K562 (cell line): ENCODE results near the gene CEBPZ. TPM values are rescaled to one million over a fixed set of nuclear protein-coding genes. Genes with fewer than 3 reads are reported as not detected.

ENCODE experiments used
- ATAC-seq: fragments of 200-7000 bp; cut with Tn5 transposase; 3 replicates; pipeline ENCODE4 v1.9.1; 2020; ENCODE audit warnings: moderate library complexity
- BruUV-seq: library from RNA; stranded (reverse); fragments of 400-500 nt; replicated peaks from 2 replicates; lab custom pipeline; 2021; lab: Mats Ljungman, UMichigan
- CTCF ChIA-PET: fragments of 300-600 bp; formaldehyde crosslinking; extraction: SDS; loops from one replicate; lab custom pipeline; 2021; ENCODE audit warnings: low intra/inter-chr PET ratio; lab: Yijun Ruan, JAX
- POLR2A ChIA-PET: fragments of 300-600, 350-650 bp; sonication (Branson Sonifier 250); formaldehyde crosslinking; extraction: SDS; loops from one replicate; lab custom pipeline; 2021; ENCODE audit warnings: antibody characterized with exemption, inconsistent platforms; lab: Yijun Ruan, JAX
- DNase-seq, 4 experiments: peaks; one replicate each; pipeline versions ENCODE4 v3.0.0 to v3.0.0-alpha.2; 2011 to 2018; ENCODE audit warnings: low spot score in 3 of 4, mixed read lengths in 3 of 4; ENCODE audit errors: extremely low read depth in 1 of 4
- FAIRE-seq: peaks from 2 replicates; lab custom pipeline; 2011; peaks lifted over from hg19 to GRCh38; lab: Jason Lieb, UNC
- H2AFZ ChIP-seq: 2 replicates; pipeline ENCODE4 v1.6.0; 2011; ENCODE audit warnings: low read depth, low read length, control low read depth, inconsistent platforms
- H3K27ac ChIP-seq: fragments of 200-600 bp; 3 replicates; pipeline ENCODE4 v1.8.0; 2011; ENCODE audit warnings: low read depth, mild to moderate bottlenecking, control low read depth, inconsistent platforms, low read length, moderate library complexity, mixed read lengths; ENCODE audit errors: extremely low read depth
- H3K27me3 ChIP-seq, 2 experiments: fragments of 300-600 bp in 1 of 2; 2 replicates in 1 of 2; 3 replicates in 1 of 2; pipeline versions ENCODE4 v1.6.0 to v1.8.0; 2011; ENCODE audit warnings: inconsistent platforms in 2 of 2, low read length in 2 of 2, mild to moderate bottlenecking in 1 of 2, mixed read lengths in 1 of 2, moderate library complexity in 1 of 2; ENCODE audit not compliant: control insufficient read depth in 2 of 2, insufficient read depth in 2 of 2
- H3K36me3 ChIP-seq: fragments of 300-600 bp; 3 replicates; pipeline ENCODE4 v1.8.0; 2011; ENCODE audit warnings: mild to moderate bottlenecking, low read length, inconsistent platforms; ENCODE audit not compliant: control insufficient read depth, insufficient read depth
- H3K4me1 ChIP-seq, 2 experiments: fragments of 200-600 bp in 1 of 2; replicated peaks in 1 of 2; 2 replicates in 1 of 2; 3 replicates in 1 of 2; pipeline versions ENCODE4 v1.5.1 to v1.8.0; 2011; ENCODE audit warnings: inconsistent platforms in 2 of 2, low read length in 2 of 2, mild to moderate bottlenecking in 1 of 2, mixed read lengths in 1 of 2, moderate library complexity in 1 of 2; ENCODE audit not compliant: control insufficient read depth in 2 of 2, insufficient read depth in 2 of 2
- H3K4me2 ChIP-seq: 2 replicates; pipeline ENCODE4 v1.6.1; 2011; ENCODE audit warnings: low read length, control low read depth, inconsistent platforms, mixed read lengths; ENCODE audit not compliant: insufficient read depth
- H3K4me3 ChIP-seq: fragments of 200-600 bp; sonication (generic), shearing (Covaris generic); 2 replicates; pipeline ENCODE4 v1.5.1; 2016; ENCODE audit warnings: control low read depth, inconsistent platforms
- H3K79me2 ChIP-seq: fragments of 200-600 bp; 3 replicates; pipeline ENCODE4 v1.8.0; 2011; ENCODE audit warnings: low read length, inconsistent platforms; ENCODE audit not compliant: control insufficient read depth, insufficient read depth
- H3K9ac ChIP-seq, 2 experiments: 2 replicates each; pipeline versions ENCODE4 v1.6.0 to v1.6.1; 2011; ENCODE audit warnings: low read depth in 2 of 2, low read length in 2 of 2, control low read depth in 1 of 2, inconsistent platforms in 1 of 2, mild to moderate bottlenecking in 1 of 2, mixed read lengths in 1 of 2; ENCODE audit not compliant: insufficient read depth in 1 of 2
- H3K9me1 ChIP-seq: one replicate; pipeline ENCODE4 v1.6.0; 2011; ENCODE audit warnings: inconsistent platforms, mild to moderate bottlenecking, low read length, moderate library complexity; ENCODE audit not compliant: control insufficient read depth, insufficient read depth
- H3K9me3 ChIP-seq: replicated peaks from 2 replicates; pipeline ENCODE4 v1.5.1; 2011; ENCODE audit warnings: low read depth, low read length, inconsistent platforms; ENCODE audit not compliant: control insufficient read depth, insufficient read depth
- H4K20me1 ChIP-seq: replicated peaks from 2 replicates; pipeline ENCODE4 v1.6.1; 2011; ENCODE audit warnings: low read length, inconsistent platforms, mixed read lengths; ENCODE audit not compliant: control insufficient read depth, insufficient read depth
- ATF3 ChIP-seq, 2 experiments: fragments of 450-650 bp in 1 of 2; sonication (generic) in 1 of 2; formaldehyde crosslinking in 1 of 2; IDR thresholded peaks in 1 of 2; conservative IDR thresholded peaks in 1 of 2; 2 replicates each; pipeline versions ENCODE4 v1.6.1 to v1.8.1; 2016 to 2023; ENCODE audit warnings: mild to moderate bottlenecking in 2 of 2, moderate library complexity in 2 of 2, inconsistent platforms in 1 of 2, missing genetic modification reagents in 1 of 2
- CBX5 ChIP-seq: IDR thresholded peaks from 2 replicates; pipeline ENCODE4 v1.6.1; 2014; ENCODE audit warnings: low read depth, borderline replicate concordance
- CHD1 ChIP-seq: fragments of 200-600 bp; sonication (generic); IDR thresholded peaks from one replicate; pipeline ENCODE4 v1.6.1; 2012; ENCODE audit warnings: mild to moderate bottlenecking, moderate library complexity, low read length, inconsistent platforms
- FOXA1 ChIP-seq: fragments of 450-650 bp; IDR thresholded peaks from 2 replicates; pipeline ENCODE4 v1.6.1; 2016; ENCODE audit warnings: mild to moderate bottlenecking, borderline replicate concordance
- KDM4B ChIP-seq, 2 experiments: fragments of 450-650 bp in 1 of 2; sonication (generic) in 1 of 2; IDR thresholded peaks; 2 replicates each; pipeline ENCODE4 v1.6.1; 2016 to 2017; ENCODE audit warnings: borderline replicate concordance in 2 of 2, antibody characterized with exemption in 1 of 2, low read depth in 1 of 2, mild to moderate bottlenecking in 1 of 2
- MAFG ChIP-seq: fragments of 450-650 bp; conservative IDR thresholded peaks from 2 replicates; pipeline ENCODE4 v1.6.1; 2016; ENCODE audit warnings: missing genetic modification characterization, missing compliant biosample characterization
- NR3C1 ChIP-seq: sonication (generic); formaldehyde crosslinking; IDR thresholded peaks from 2 replicates; pipeline ENCODE4 v1.8.1; 2022; ENCODE audit warnings: missing genetic modification reagents
- NRF1 ChIP-seq, 2 experiments: fragments of 450-650 bp; IDR thresholded peaks in 1 of 2; conservative IDR thresholded peaks in 1 of 2; 2 replicates each; pipeline ENCODE4 v1.6.1; 2014; ENCODE audit warnings: mild to moderate bottlenecking in 2 of 2
- PHF21A ChIP-seq: fragments of 450-650 bp; IDR thresholded peaks from 2 replicates; pipeline ENCODE4 v1.6.1; 2017; ENCODE audit warnings: low read depth, borderline replicate concordance
- POLR2AphosphoS2 ChIP-seq: IDR thresholded peaks from 2 replicates; pipeline ENCODE4 v1.6.1; 2012; ENCODE audit warnings: low read length, improper control_type of control experiment
- TAF9B ChIP-seq: fragments of 450-650 bp; IDR thresholded peaks from 2 replicates; pipeline ENCODE4 v1.6.1; 2018; ENCODE audit warnings: mild to moderate bottlenecking; ENCODE audit not compliant: partially characterized antibody
- ZC3H4 ChIP-seq: sonication (generic); formaldehyde crosslinking; IDR thresholded peaks from 2 replicates; pipeline ENCODE4 v1.9.0; 2021; ENCODE audit warnings: missing genetic modification reagents, borderline replicate concordance
- ZNF133 ChIP-seq: fragments of 250-450 bp; sonication (Bioruptor Pico); IDR thresholded peaks from 2 replicates; pipeline ENCODE4 v1.4.0; 2020; ENCODE audit warnings: mild to moderate bottlenecking
- WGBS: fragments of 100-300 bp; shearing (Covaris generic); methylation state at CpG from one replicate; pipeline ENCODE4 v1.1.6; 2016; ENCODE audit warnings: low coverage, mixed read lengths; ENCODE audit not compliant: insufficient coverage; ENCODE audit errors: missing lambda C conversion rate; 5-methylcytosine and 5-hydroxymethylcytosine counted together
- in situ Hi-C: fragments of 300-500 bp; cut with MboI; formaldehyde crosslinking; loops from 4 replicates; pipeline ENCODE4 v1.15.0; 2018; ENCODE audit warnings: inconsistent platforms, mixed read lengths
- intact Hi-C: fragments of 100-400 bp; cut with micrococcal nuclease; formaldehyde crosslinking; loops from 2 replicates; pipeline ENCODE4 v1.14.2; 2022
- polyA plus RNA-seq, 8 experiments: library from polyadenylated mRNA; depleted of rRNA in 4 of 8; stranded (reverse) in 5 of 8; unstranded in 3 of 8; fragments of >200 nt; fragmentation: Nextera tagmentation in 2 of 8; fragmentation: Illumina TruSeq in 1 of 8; extraction: Ambion mirVana in 2 of 8; extraction: Trizol in 1 of 8; gene quantifications; 2 replicates each; pipeline versions ENCODE4 v1.2.1 to v1.2.3, GENCODE V29; 2011 to 2014; ENCODE audit warnings: inconsistent platforms in 1 of 8, missing spikeins in 1 of 8
- total RNA-seq, 7 experiments: library from RNA; depleted of rRNA in 6 of 7; stranded (reverse); fragments of >200 nt in 6 of 7; fragmentation: Illumina TruSeq in 2 of 7; extraction: Trizol in 2 of 7; gene quantifications; 2 replicates each; pipeline versions ENCODE4 v1.2.1 to v1.2.3, GENCODE V29; 2011 to 2021; ENCODE audit warnings: low replicate concordance in 1 of 7
- TF ChIP-seq, protein P1 (sequence below): fragments of 250-450 bp; sonication (Bioruptor Pico); IDR thresholded peaks from 2 replicates; pipeline ENCODE4 v1.4.0; 2020; ENCODE audit warnings: borderline replicate concordance
- TF ChIP-seq, protein P2 (sequence below), 2 experiments: IDR thresholded peaks; 2 replicates each; pipeline ENCODE4 v1.6.1; 2011; ENCODE audit warnings: borderline replicate concordance in 1 of 2, control low read depth in 1 of 2, low read depth in 1 of 2, low read length in 1 of 2, mild to moderate bottlenecking in 1 of 2, mixed read lengths in 1 of 2, moderate library complexity in 1 of 2; ENCODE audit not compliant: insufficient read depth in 1 of 2, insufficient read length in 1 of 2, poor library complexity in 1 of 2, severe bottlenecking in 1 of 2; ENCODE audit errors: extremely low read depth in 1 of 2
- TF ChIP-seq, protein P3 (sequence below): IDR thresholded peaks from 2 replicates; pipeline ENCODE4 v1.6.1; 2011; ENCODE audit warnings: borderline replicate concordance, low read depth, mild to moderate bottlenecking, moderate library complexity, low read length; ENCODE audit not compliant: insufficient read depth, poor library complexity, severe bottlenecking

CEBPZ gene
- total and polyA plus RNA-seq, 9 of the 15 experiments (the other 6 are each of a cell fraction or from before 2014, with no cell fraction given), result 49.7 to 160 (median 82.8) TPM

DNA sequence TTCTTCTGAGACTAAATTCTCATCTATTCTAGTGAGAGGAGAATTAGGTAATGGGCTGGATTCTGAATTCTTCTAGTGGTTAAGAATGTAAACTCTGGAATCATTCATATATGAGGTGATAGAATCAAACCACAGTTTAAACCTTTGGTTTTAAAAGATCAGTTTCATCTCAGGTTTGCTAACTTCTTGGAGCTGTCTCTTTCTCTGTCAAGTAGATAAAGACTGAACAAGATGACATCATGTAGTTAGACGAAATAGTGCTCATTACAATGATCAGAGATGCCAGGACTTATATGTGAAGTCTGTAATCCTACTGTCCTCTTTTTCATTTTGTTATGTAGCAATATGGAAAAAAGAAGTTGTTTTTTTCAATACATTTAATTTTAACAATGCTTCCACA is 30.2 kb downstream of the CEBPZ start:
- peaks cover 72% of the 10 kb centered on the region for H3K79me2 ChIP-seq
- no peak overlapping the region for H3K4me3 ChIP-seq
- no peak overlapping the region for H3K27ac ChIP-seq
- DNase-seq (no peak), FAIRE-seq (no peak), ATAC-seq (no peak)
- CTCF ChIA-PET, result no interaction called here
- intact Hi-C loops (no loop called here), in situ Hi-C loops (no loop called here)
- peaks cover 3 to 15% of the 10 kb centered on the region in 2 experiments; a peak in 3 of 5 replicates for H3K4me1 ChIP-seq
- no peaks in the 10 kb centered on the region for H3K9me1 ChIP-seq
- H2AFZ ChIP-seq, result no peak overlapping the region
- no peak overlapping the region for H3K9ac ChIP-seq
- H3K27me3 ChIP-seq, result no peaks in the 10 kb centered on the region
- POLR2A ChIA-PET, result interaction anchor here (0.7 to 1.7 kb wide), 5 partner anchors 9 to 44 kb away, joined by 3 to 8 read pairs (median 4); partner anchors contain the start of gene EIF2AK2
- WGBS, result 50% methylated on average over 1 of the region's 1 CpG
- H4K20me1 ChIP-seq, result no peaks in the 10 kb centered on the region
- peaks cover 74% of the 10 kb centered on the region for H3K36me3 ChIP-seq
- H3K4me2 ChIP-seq, result no peak overlapping the region
- no TSS peak for BruUV-seq
- peaks cover 13% of the 10 kb centered on the region for H3K9me3 ChIP-seq
- TF ChIP-seq, protein P1, sequence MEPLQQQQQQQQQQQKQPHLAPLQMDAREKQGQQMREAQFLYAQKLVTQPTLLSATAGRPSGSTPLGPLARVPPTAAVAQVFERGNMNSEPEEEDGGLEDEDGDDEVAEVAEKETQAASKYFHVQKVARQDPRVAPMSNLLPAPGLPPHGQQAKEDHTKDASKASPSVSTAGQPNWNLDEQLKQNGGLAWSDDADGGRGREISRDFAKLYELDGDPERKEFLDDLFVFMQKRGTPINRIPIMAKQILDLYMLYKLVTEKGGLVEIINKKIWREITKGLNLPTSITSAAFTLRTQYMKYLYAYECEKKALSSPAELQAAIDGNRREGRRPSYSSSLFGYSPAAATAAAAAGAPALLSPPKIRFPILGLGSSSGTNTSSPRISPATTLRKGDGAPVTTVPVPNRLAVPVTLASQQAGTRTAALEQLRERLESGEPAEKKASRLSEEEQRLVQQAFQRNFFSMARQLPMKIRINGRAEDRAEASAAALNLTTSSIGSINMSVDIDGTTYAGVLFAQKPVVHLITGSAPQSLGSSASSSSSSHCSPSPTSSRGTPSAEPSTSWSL (CRISPR knock-in tag), result no peak
- TF ChIP-seq MAFG (tag), result no peak
- 0 out of 2 replicates have a peak, but pooled peaks have one; percentile 40 for TF ChIP-seq POLR2AphosphoS2
- TF ChIP-seq KDM4B (IDR thresholded peaks at IDR 0.05; ENCODE audit: borderline replicate concordance in 2 of 2, low read depth in 1 of 2), result no peak
- TF ChIP-seq CBX5, result no peak
- peak; percentile 40; the same call in 1 of the 2 replicates for TF ChIP-seq ATF3 (IDR thresholded peaks at IDR 0.05)
- no peak for TF ChIP-seq ATF3 (CRISPR knock-in tag; conservative IDR thresholded peaks at IDR 0.05)
- TF ChIP-seq, protein P2, sequence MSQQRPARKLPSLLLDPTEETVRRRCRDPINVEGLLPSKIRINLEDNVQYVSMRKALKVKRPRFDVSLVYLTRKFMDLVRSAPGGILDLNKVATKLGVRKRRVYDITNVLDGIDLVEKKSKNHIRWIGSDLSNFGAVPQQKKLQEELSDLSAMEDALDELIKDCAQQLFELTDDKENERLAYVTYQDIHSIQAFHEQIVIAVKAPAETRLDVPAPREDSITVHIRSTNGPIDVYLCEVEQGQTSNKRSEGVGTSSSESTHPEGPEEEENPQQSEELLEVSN (IDR thresholded peaks at IDR 0.05; ENCODE audit: borderline replicate concordance in 1 of 2, extremely low read depth in 1 of 2, insufficient read depth in 1 of 2, insufficient read length in 1 of 2, low read depth in 1 of 2, low read length in 1 of 2, poor library complexity in 1 of 2, severe bottlenecking in 1 of 2), result no peak
- no peak for TF ChIP-seq NRF1 (conservative IDR thresholded peaks at IDR 0.05 in 1 of 2, IDR thresholded peaks at IDR 0.05 in 1 of 2)
- TF ChIP-seq ZC3H4 (CRISPR knock-in tag), result no peak
- TF ChIP-seq FOXA1, result no peak
- no peak for TF ChIP-seq NR3C1 (CRISPR knock-in tag)
- TF ChIP-seq CHD1, result no peak
- no peak for TF ChIP-seq PHF21A
- TF ChIP-seq, protein P3, sequence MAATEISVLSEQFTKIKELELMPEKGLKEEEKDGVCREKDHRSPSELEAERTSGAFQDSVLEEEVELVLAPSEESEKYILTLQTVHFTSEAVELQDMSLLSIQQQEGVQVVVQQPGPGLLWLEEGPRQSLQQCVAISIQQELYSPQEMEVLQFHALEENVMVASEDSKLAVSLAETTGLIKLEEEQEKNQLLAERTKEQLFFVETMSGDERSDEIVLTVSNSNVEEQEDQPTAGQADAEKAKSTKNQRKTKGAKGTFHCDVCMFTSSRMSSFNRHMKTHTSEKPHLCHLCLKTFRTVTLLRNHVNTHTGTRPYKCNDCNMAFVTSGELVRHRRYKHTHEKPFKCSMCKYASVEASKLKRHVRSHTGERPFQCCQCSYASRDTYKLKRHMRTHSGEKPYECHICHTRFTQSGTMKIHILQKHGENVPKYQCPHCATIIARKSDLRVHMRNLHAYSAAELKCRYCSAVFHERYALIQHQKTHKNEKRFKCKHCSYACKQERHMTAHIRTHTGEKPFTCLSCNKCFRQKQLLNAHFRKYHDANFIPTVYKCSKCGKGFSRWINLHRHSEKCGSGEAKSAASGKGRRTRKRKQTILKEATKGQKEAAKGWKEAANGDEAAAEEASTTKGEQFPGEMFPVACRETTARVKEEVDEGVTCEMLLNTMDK, result no peak
- no peak for TF ChIP-seq ZNF133 (CRISPR knock-in tag)
- no peak for TF ChIP-seq TAF9B
